H9 (cell line): ENCODE data around the gene NUDT22. TPM values are rescaled to one million over a fixed set of nuclear protein-coding genes. Genes with fewer than 3 reads are reported as not detected.

Experiments
- DNase-seq: peaks from one replicate; pipeline ENCODE4 v3.0.0-alpha.2; 2017
- H2AFZ ChIP-seq: one replicate; pipeline ENCODE4 v1.6.1; 2013; ENCODE audit warnings: mild to moderate bottlenecking, low read length, control low read depth, moderate library complexity
- H2AK5ac ChIP-seq: 2 replicates; pipeline ENCODE4 v1.6.1; 2013; ENCODE audit warnings: low read length, control low read depth, mixed read lengths; ENCODE audit not compliant: insufficient read length
- H2BK120ac ChIP-seq: one replicate; pipeline ENCODE4 v1.6.1; 2013; ENCODE audit warnings: low read depth, mild to moderate bottlenecking, low read length, control low read depth, inconsistent platforms; ENCODE audit not compliant: poor library complexity, severe bottlenecking
- H2BK12ac ChIP-seq: 2 replicates; pipeline ENCODE4 v1.6.1; 2013; ENCODE audit warnings: low read length, control low read depth, mixed read lengths, low read depth; ENCODE audit not compliant: insufficient read length
- H2BK15ac ChIP-seq: 2 replicates; pipeline ENCODE4 v1.6.1; 2013; ENCODE audit warnings: low read depth, low read length, control low read depth
- H2BK20ac ChIP-seq: one replicate; pipeline ENCODE4 v1.6.1; 2013; ENCODE audit warnings: low read depth, mild to moderate bottlenecking, low read length, control low read depth, inconsistent platforms; ENCODE audit not compliant: poor library complexity, severe bottlenecking
- H2BK5ac ChIP-seq: 2 replicates; pipeline ENCODE4 v1.6.1; 2013; ENCODE audit warnings: low read length, control low read depth, mixed read lengths; ENCODE audit not compliant: insufficient read length
- H3K14ac ChIP-seq: 2 replicates; pipeline ENCODE4 v1.6.1; 2013; ENCODE audit warnings: low read length, control low read depth; ENCODE audit not compliant: insufficient read depth
- H3K18ac ChIP-seq: 2 replicates; pipeline ENCODE4 v1.6.1; 2013; ENCODE audit warnings: low read depth, mild to moderate bottlenecking, mixed read lengths, low read length, control low read depth; ENCODE audit not compliant: insufficient read length
- H3K23ac ChIP-seq: 2 replicates; pipeline ENCODE4 v1.6.1; 2013; ENCODE audit warnings: low read length, control low read depth, mixed read lengths, low read depth; ENCODE audit not compliant: insufficient read length
- H3K23me2 ChIP-seq: 2 replicates; pipeline ENCODE4 v1.6.1; 2013; ENCODE audit warnings: low read depth, mild to moderate bottlenecking, mixed read lengths, low read length, control low read depth; ENCODE audit not compliant: insufficient read length, poor library complexity, severe bottlenecking
- H3K27ac ChIP-seq: 2 replicates; pipeline ENCODE4 v1.5.1; 2013; ENCODE audit warnings: low read length, control low read depth, mixed read lengths, low read depth; ENCODE audit not compliant: insufficient read length
- H3K27me3 ChIP-seq: 2 replicates; pipeline ENCODE4 v1.6.1; 2013; ENCODE audit warnings: low read length, control low read depth, inconsistent platforms; ENCODE audit not compliant: insufficient read depth
- H3K4ac ChIP-seq: 2 replicates; pipeline ENCODE4 v1.6.1; 2013; ENCODE audit warnings: low read depth, mild to moderate bottlenecking, control low read depth, inconsistent platforms, low read length, moderate library complexity
- H3K4me1 ChIP-seq: 2 replicates; pipeline ENCODE4 v1.6.1; 2013; ENCODE audit warnings: low read length, control low read depth, inconsistent platforms; ENCODE audit not compliant: insufficient read depth
- H3K4me2 ChIP-seq: 2 replicates; pipeline ENCODE4 v1.6.1; 2013; ENCODE audit warnings: low read length, control low read depth, mixed read lengths; ENCODE audit not compliant: insufficient read length, insufficient read depth
- H3K56ac ChIP-seq: 2 replicates; pipeline ENCODE4 v1.6.1; 2013; ENCODE audit warnings: low read depth, mild to moderate bottlenecking, mixed read lengths, low read length, control low read depth; ENCODE audit not compliant: insufficient read length
- H3K79me1 ChIP-seq: 2 replicates; pipeline ENCODE4 v1.6.1; 2013; ENCODE audit warnings: low read depth, mild to moderate bottlenecking, moderate library complexity, low read length, control low read depth, inconsistent platforms; ENCODE audit not compliant: insufficient read depth, poor library complexity, severe bottlenecking
- H3K79me2 ChIP-seq: 2 replicates; pipeline ENCODE4 v1.6.1; 2013; ENCODE audit warnings: low read length, control low read depth, inconsistent platforms; ENCODE audit not compliant: insufficient read depth
- H3K9ac ChIP-seq: 2 replicates; pipeline ENCODE4 v1.6.1; 2013; ENCODE audit warnings: low read length, control low read depth, mixed read lengths; ENCODE audit not compliant: insufficient read length; ENCODE audit errors: extremely low read depth
- H3K9me3 ChIP-seq: one replicate; pipeline ENCODE4 v1.6.1; 2013; ENCODE audit warnings: low read depth, low read length, inconsistent platforms; ENCODE audit not compliant: control insufficient read depth
- H3T11ph ChIP-seq: one replicate; pipeline ENCODE4 v1.6.1; 2013; ENCODE audit warnings: mild to moderate bottlenecking, low read length, control low read depth, inconsistent platforms
- H4K20me1 ChIP-seq: one replicate; pipeline ENCODE4 v1.6.1; 2013; ENCODE audit not compliant: control insufficient read depth, insufficient read length, insufficient read depth
- H4K5ac ChIP-seq: 2 replicates; pipeline ENCODE4 v1.6.1; 2013; ENCODE audit warnings: low read depth, mild to moderate bottlenecking, mixed read lengths, low read length, control low read depth; ENCODE audit not compliant: insufficient read length
- H4K8ac ChIP-seq: replicated peaks from 2 replicates; pipeline ENCODE4 v1.6.1; 2013; ENCODE audit warnings: low read length, control low read depth, mixed read lengths, low read depth; ENCODE audit not compliant: insufficient read length
- H4K91ac ChIP-seq: 2 replicates; pipeline ENCODE4 v1.6.1; 2013; ENCODE audit warnings: low read depth, mild to moderate bottlenecking, moderate library complexity, mixed read lengths, low read length, control low read depth; ENCODE audit not compliant: insufficient read length
- H3K27ac Mint-ChIP-seq, 3 experiments: 2 replicates in 2 of 3; 3 replicates in 1 of 3; pipeline ENCODE4 v1.8.0; 2020 to 2021; ENCODE audit warnings: mixed read lengths in 3 of 3, mild to moderate bottlenecking in 1 of 3, moderate library complexity in 1 of 3
- H3K27me3 Mint-ChIP-seq: 2 replicates; pipeline ENCODE4 v1.8.0; 2021; ENCODE audit warnings: low read depth, mild to moderate bottlenecking, moderate library complexity, mixed read lengths
- H3K36me3 Mint-ChIP-seq, 3 experiments: 2 replicates in 2 of 3; 3 replicates in 1 of 3; pipeline ENCODE4 v1.8.0; 2020 to 2021; ENCODE audit warnings: low read depth in 3 of 3, mixed read lengths in 3 of 3; ENCODE audit not compliant: insufficient read depth in 1 of 3
- H3K4me1 Mint-ChIP-seq, 2 experiments: 2 replicates each; pipeline ENCODE4 v1.8.0; 2020; ENCODE audit warnings: mixed read lengths in 2 of 2
- H3K4me3 Mint-ChIP-seq, 2 experiments: 2 replicates in 1 of 2; 3 replicates in 1 of 2; pipeline ENCODE4 v1.8.0; 2020 to 2021; ENCODE audit warnings: mild to moderate bottlenecking in 2 of 2, mixed read lengths in 2 of 2, moderate library complexity in 1 of 2
- H3K9me3 Mint-ChIP-seq, 2 experiments: 2 replicates in 1 of 2; 3 replicates in 1 of 2; pipeline ENCODE4 v1.8.0; 2020; ENCODE audit warnings: mild to moderate bottlenecking in 2 of 2, mixed read lengths in 2 of 2, moderate library complexity in 1 of 2
- WGBS: extraction: QIAGEN DNeasy Blood & Tissue Kit; methylation state at CpG from one replicate; pipeline ENCODE4 v1.1.7; 2013; ENCODE audit warnings: missing lambda C conversion rate, low lambda C conversion rate, mixed read lengths; ENCODE audit not compliant: insufficient read length; ENCODE audit errors: extremely low coverage; 5-methylcytosine and 5-hydroxymethylcytosine counted together
- total RNA-seq: library from RNA; stranded (reverse); gene quantifications from 2 replicates; pipeline ENCODE4 v1.2.1, GENCODE V29; 2021
- TF ChIP-seq, protein P1 (sequence below): fragments of 200-600 bp; sonication (generic); conservative IDR thresholded peaks from 3 replicates; pipeline ENCODE4 v1.8.0; 2021; ENCODE audit warnings: antibody characterized with exemption, mild to moderate bottlenecking

NUDT22 gene
- total RNA-seq, 1 experiment from 2014 or later = 39.6 TPM

- no peak overlapping the region for H3T11ph ChIP-seq
- Mint-ChIP-seq H3K27me3 (no peaks in the 10 kb centered on the region), H3K9me3 (no peaks in the 10 kb centered on the region; a peak in 1 of 5 replicates), H3K4me1 (peaks cover 38 to 48% of the 10 kb centered on the region in 2 experiments), H3K36me3 (peaks cover 6 to 16% (median 7%) of the 10 kb centered on the region in 3 experiments; a peak in 6 of 7 replicates), H3K27ac (peak overlapping the region; percentile 95 to 97 (median 97); a peak in 5 of 7 replicates), H3K4me3 (peak overlapping the region; percentile 79 to 93)
- H3K23me2 ChIP-seq = peaks cover 26% of the 10 kb centered on the region
- H4K20me1 ChIP-seq = no peaks in the 10 kb centered on the region
- H2BK5ac ChIP-seq = no peak overlapping the region
- peak; percentile 87 for DNase-seq
- H3K27ac ChIP-seq = peak overlapping the region; percentile 40
- TF ChIP-seq, protein P1, sequence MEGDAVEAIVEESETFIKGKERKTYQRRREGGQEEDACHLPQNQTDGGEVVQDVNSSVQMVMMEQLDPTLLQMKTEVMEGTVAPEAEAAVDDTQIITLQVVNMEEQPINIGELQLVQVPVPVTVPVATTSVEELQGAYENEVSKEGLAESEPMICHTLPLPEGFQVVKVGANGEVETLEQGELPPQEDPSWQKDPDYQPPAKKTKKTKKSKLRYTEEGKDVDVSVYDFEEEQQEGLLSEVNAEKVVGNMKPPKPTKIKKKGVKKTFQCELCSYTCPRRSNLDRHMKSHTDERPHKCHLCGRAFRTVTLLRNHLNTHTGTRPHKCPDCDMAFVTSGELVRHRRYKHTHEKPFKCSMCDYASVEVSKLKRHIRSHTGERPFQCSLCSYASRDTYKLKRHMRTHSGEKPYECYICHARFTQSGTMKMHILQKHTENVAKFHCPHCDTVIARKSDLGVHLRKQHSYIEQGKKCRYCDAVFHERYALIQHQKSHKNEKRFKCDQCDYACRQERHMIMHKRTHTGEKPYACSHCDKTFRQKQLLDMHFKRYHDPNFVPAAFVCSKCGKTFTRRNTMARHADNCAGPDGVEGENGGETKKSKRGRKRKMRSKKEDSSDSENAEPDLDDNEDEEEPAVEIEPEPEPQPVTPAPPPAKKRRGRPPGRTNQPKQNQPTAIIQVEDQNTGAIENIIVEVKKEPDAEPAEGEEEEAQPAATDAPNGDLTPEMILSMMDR = no peak
- no peak overlapping the region for H3K18ac ChIP-seq
- no peaks in the 10 kb centered on the region for H3K27me3 ChIP-seq
- H3K56ac ChIP-seq = no peak overlapping the region
- H3K9me3 ChIP-seq = no peaks in the 10 kb centered on the region
- H3K79me2 ChIP-seq = peaks cover 7% of the 10 kb centered on the region; the same call in 1 of the 2 replicates
- no peak overlapping the region for H4K91ac ChIP-seq
- H2AK5ac ChIP-seq = no peak overlapping the region
- H4K5ac ChIP-seq = no peak overlapping the region
- no peak overlapping the region for H3K4me2 ChIP-seq
- no peak overlapping the region for H2BK20ac ChIP-seq
- H3K79me1 ChIP-seq = peaks cover 3% of the 10 kb centered on the region
- H3K4me1 ChIP-seq = peaks cover 9% of the 10 kb centered on the region; the same call in 1 of the 2 replicates
- no peak overlapping the region for H2BK15ac ChIP-seq
- no peak overlapping the region for H3K14ac ChIP-seq
- no CpG with 5 or more reads among the region's 7 CpGs for WGBS
- no peak overlapping the region for H4K8ac ChIP-seq
- no peak overlapping the region for H3K4ac ChIP-seq
- no peak overlapping the region for H2BK120ac ChIP-seq
- H2BK12ac ChIP-seq = no peak overlapping the region
- H3K9ac ChIP-seq = no peak overlapping the region
- no peak overlapping the region for H2AFZ ChIP-seq
- no peak overlapping the region for H3K23ac ChIP-seq
Observed at GRCh38 chr11:64248578-64248977, 22.5 kb downstream of the NUDT22 start.
